HL-60/S4 treated with retinoic acid at 250 ng/mL for 4 days and 3 days (cell line): ENCODE results near the gene UEVLD.
"Not testable (repeated sequence)": the region's sequence is repeated elsewhere in the genome, so short reads cannot be mapped to it uniquely, and the experiment has no call there.

Experiments used
- in situ Hi-C: fragments of 300-500 bp; cut with MboI; formaldehyde crosslinking; loops from 2 replicates; pipeline ENCODE4 v1.7.0; 2022; ENCODE audit warnings: low sequenced_read_pairs

UEVLD gene

DNA sequence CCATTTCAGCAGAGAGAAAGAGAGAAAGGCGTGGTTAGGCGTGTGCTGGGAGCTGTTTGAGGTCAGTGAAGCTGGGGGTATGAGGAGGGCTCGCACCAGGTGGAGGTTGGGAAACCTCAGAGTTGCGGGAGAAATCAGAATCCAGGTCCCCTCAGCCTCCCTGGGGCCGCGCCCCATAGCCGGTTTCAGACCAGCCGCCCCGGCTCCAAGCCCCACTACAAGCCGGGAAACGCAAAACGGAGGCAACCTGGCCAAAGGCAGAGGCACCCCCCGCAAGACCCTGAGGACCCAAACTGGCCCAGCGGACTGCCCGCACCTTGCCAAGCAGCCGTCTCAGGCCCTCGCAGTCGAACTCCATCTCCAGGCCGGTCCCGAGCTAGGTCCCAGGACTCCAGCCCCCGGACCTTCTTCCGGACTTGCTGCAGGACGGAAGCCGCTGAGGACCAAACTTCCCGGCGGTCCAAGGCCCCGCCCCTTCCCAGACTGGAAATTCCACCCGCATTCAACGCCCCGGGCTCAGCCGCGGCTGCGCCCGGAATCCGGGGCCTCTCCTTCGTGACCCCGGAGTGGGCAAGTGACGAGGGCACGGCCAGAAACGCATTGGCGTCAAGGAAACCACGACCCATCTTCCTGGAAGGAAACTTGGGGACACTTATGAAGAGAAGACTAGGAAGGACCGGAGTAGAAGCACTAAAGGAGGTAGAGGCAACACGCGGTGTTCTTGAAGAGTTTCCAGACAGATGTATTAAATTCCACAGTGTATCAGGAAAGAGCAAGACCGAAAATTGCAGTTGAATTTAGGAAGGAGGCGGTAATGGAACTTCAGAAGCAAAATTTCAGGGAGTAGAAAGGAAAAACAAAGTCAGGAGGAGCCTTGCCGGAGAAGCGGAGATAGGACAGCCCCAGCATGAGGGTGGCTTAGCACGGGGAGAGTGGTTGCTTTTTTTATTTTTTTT lies at the start of gene UEVLD:
TSS of gene UEVLD (minus strand) at position 438 of the 956 bp plus-strand sequence. CDS start at position 358, 80 bp downstream.
- in situ Hi-C loops = no loop called here

DNA sequence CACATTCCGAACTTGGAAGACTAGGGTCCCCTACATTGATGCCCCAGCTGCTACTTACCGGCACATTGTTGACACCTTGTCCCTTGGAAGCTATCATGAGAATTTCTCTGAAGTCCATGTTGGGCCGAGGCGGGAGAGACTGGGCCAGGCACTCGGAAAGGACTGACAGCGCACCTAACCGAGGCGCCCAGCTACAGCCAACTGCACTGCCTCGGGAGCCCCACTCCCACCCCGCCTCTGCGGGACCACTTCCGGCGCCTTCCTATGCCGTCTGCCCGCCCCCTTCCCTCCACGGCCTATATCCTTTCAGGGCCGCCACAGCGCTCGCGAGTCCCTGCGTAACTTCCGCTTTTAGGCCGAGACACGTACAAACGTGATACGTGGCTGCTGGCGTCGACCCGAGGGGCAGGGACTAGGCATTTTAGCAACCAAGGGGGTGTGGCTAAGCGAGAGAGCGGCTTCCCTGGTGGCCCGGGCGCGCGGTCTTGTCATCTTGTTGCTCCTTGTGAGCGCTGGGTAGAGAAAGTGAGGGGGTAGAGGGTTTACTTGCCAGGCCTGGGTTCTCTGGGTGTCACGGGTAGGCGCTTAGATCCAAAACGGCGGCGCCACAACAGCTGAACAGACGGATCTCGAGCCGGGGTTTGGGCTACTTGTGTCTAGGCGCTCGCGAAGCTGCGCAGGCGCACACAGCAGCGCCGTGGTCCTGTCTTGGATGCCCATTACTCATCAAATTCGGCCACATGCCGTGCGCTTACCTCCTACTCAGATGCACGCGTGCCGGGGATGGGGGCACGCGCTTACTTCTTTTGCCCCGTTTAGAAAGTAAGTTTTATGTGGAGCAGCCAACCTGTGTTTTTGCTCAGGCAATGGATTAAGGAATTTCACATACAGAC lies 45.9 kb upstream of the UEVLD start, which contains the start of gene SPTY2D1:
TSS of gene SPTY2D1 (minus strand) at position 203 of the 893 bp plus-strand sequence. CDS start at position 118, 85 bp downstream.
- in situ Hi-C loops = no loop called here

DNA sequence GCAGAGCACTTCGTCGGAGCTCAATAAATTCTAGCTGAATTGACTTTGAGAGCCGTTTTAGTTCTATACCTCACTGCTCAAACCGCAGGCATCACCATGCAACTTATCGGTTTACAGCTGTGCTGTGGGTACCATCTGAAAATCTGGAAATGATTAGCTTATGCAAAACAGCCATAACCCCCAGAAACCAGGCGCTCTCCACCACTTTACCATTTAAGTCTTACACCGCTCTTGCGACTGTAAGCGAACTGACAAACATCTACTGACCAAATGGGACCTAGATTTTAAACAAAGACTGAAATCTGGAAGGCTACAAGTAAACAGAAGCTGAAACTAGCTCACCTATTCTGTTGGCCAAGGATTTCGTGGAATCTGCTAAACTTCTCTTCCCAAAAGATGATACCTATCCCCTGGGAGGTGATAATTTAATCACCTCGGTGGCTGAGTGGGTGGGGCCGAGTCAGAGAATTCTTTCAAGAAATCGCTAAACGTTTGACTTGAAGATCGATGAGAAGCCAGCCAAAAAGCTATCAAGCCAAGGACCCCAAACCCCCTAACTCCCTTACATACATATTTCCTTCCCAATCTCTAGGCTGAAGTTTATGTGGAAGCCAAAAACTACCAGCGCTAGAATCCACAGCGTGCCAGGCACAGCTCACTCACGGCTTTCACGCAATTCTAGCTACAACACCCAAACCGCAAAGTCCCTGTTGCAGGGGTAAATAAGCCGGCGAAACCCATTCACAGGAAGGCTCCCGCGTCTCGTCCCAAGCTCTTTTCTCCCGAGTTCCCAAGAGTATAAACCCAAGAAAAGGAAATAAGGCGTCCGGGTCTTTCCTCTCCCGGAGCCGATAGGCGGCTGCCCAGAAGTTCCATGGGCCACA lies 45.0 kb upstream of the UEVLD start:
- in situ Hi-C loops = no loop called here

DNA sequence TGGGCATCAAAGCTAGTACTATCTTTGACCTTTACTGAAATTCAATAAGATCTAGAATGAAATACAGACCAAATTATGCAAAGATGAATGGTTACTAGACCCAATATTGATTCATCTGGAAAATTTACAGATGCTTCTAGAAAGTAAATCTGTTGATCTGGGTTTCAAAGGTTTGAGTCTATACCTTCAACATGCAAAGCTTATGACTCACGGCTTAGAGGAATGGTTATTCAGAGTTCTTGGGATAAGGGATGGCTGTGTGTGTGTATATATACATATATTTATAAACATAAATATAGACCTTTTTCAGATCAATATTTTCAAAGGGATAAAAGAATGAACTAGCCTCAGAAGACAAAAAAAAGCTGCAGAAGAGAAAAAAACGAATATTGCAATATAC lies 44.3 kb upstream of the UEVLD start:
- in situ Hi-C loops = no loop called here

DNA sequence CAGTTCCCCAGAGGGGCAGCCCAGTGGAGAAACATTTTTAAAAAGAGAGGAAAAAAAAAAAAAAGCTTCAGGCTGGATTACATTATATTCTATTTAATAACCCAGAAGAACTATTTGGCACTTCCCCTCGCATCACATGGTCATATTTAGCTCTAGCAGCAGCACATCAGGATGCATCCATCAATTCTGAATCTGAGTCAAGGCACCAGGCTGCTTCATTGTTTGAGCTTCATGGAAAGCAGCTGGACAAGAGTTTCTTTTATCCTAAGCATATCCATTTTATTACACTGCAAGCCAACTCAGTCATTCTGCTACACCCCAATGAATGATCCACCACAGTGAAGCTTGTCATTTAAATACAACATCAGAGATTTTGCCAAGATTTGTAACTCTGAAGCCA lies 35.6 kb upstream of the UEVLD start:
- in situ Hi-C loops = no loop called here

DNA sequence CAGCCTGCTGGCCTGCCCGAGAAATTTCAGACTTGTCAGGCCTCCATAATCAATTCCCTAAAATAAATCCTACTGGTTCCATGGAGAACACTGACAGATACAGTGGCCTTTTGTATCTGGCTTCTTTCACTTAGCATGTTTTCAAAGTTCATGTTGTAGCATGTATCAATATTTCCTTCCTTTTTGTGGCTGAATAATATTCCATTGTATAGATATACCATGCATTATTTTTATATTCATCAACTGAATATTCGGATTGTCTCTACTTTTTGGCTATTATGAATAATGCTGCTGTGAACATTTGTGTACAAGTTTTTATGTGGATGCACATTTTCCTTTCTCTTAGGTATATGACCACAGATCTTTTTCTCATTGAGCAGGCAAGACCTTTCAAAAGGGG lies 35.2 kb upstream of the UEVLD start:
- in situ Hi-C loops = no loop called here

DNA sequence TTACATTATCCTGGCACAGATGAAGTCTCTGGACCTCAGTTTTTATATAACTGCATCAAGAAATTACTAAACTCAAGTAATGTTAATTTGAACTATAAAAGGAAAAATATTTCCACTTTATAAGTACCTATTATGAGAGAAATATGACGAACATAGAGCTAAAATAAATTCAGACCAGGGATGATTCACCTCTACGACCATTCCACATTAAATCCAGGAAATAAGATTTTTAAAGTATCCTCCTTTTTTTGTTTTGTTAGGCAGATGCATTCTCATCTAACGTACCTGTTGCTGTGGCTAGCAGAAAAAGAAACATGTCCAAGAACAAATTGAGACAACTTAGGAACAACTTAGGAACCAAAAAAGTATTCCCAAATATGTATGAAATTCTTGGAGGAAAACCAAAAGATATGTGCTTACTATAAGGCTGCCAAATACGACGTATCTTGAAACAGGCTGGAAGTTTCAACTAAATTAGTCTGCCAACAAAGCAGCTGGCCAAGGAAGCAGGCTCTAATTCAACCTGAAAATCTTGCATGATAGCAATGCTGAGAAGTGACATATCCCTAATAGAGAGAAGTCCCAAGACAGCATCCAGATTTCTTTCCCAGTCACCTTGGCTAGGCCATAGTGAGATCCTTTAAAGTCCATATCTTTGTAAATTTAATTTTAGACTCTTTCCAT lies 29.9 kb upstream of the UEVLD start:
- in situ Hi-C loops = no loop called here

DNA sequence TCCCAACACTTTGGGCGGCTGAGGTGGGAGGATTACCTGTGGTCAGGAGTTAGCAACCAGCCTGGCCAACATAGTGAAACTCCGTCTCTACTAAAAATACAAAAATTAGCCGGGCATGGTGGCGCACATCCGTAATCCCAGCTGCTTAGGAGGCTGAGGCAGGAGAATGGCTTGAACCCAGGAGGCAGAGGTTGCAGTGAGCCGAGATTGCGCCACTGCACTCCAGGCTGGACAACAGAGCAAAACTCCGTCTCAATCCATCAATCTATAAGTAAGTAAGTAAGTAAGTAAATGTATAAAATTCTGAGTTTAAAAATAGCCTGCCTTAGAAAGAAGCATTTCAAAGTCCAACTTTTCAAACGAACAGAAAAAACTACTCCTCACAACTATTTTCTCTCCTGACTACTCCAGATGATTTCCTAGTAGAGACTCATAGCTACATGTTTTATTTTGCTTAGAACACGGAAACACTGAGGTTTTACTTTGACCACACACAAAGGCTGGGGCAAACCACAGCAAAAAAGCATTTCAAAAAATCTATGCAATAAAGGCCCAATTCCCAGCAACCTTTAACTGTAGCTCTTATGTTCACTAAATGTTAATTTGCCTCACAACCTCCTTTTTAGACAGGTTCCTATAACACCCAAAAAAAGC lies 29.3 kb upstream of the UEVLD start:
- in situ Hi-C loops = no loop called here

DNA sequence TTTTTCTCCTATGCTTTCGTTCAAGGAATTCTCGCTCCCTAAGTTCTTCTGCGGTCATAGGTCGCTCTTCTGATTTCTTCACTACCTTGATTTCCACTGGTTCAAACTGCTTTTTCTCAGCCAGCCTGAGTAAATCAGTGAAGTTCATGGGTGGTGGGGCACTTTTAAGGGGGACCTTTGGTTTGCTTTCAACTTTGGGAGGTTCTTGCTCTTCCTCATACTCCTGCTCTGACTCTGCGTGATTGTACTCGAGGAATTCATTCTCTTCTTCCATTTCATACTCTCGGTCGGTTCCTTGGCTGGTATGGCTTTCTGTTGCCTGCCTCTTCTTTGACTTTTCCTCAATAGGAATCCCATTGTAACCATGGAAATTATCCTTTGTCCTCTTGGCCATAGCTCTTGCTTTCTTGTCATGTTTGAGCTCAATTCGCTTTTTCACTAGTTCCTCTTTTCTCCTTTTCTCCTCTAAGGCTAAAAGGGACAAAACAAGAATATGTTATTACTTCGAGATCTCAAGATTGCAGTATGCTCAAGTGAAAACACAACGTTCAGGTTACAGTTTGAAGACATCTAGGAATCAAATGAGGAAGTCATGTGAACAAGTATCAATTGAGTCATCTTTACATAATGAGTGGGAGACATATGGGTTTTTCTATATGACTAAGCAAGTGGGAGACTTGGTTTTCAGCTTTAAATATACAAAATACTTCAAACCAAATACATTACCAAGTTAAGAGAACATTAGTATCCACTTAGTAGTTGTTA lies 27.3 kb upstream of the UEVLD start:
- in situ Hi-C loops = no loop called here

DNA sequence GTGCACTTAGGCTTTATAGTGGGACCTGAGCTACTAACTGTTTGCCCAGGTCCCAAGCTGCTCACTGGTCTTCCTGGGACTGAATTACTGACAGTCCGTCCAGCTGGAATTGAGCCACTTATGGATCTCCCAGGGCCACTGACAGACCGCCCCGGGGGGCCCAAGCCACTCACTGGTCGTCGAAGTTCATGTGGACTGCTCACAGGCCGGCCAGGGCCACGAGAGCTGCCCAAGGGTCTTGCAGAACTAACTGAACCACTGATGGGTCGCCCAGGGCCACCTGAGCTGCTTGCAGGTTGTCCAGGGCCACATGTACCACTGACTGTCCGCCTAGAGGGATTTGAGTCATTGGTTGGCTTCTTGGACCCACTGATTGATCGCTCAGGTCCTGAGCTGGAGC lies 26.1 kb upstream of the UEVLD start:
- in situ Hi-C loops = no loop called here

DNA sequence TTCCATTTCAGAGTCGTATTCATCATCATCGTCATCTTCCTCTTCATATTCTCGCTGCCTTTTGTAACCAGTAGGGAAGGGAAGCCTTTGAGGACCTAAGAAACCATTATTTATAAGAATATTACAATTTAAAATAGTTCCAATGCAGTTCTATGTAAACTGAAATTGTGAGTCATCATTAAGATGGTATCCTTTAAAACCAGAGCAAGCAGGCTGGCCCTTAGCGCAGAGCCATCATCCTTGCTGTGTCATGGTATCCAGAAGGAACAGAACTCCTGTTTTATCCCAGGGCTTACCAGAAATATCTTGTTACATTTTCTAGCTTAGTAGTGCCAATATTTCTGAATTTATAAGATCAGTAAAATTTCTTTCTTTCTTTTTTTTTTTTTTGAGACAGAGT lies 23.9 kb upstream of the UEVLD start:
- in situ Hi-C loops = no loop called here

DNA sequence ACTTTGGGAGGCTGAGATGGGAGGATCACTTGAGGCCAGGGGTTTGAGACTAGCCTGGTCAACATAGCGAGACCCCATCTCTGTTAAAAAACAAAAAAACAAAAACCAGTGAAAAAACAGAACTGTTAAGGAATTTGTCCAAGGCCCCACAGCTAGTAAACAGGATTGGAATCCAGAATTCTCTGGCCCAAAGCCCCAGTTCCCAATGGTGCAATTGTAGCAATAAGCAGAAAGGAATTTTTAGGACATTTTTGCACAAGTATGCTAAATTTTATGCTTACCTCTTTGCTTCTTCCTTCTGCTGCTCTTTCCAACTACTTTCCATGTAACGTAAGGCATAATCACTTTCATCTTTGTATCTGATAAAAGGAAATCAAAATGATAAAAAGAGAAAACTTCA lies 22.7 kb upstream of the UEVLD start:
- in situ Hi-C loops = no loop called here

DNA sequence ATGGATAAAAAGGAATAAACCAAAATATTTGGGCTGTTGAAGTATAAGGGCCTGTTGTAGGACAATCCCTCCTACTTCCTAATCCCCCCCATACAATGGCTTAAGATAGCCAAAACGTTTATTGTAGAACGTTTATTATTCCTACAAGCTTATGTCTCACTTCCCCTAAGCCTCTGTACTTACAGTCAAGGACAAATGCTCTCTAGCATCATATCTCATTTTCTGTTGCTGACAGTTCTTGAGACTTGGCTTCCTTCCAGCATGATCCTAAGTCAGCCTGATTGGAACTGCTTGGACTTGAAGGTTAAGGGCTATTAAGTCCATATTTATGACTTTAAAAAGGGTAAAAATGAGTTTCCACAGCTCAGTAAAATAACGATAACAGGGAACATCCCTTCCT lies 19.8 kb upstream of the UEVLD start:
- in situ Hi-C loops = no loop called here

DNA sequence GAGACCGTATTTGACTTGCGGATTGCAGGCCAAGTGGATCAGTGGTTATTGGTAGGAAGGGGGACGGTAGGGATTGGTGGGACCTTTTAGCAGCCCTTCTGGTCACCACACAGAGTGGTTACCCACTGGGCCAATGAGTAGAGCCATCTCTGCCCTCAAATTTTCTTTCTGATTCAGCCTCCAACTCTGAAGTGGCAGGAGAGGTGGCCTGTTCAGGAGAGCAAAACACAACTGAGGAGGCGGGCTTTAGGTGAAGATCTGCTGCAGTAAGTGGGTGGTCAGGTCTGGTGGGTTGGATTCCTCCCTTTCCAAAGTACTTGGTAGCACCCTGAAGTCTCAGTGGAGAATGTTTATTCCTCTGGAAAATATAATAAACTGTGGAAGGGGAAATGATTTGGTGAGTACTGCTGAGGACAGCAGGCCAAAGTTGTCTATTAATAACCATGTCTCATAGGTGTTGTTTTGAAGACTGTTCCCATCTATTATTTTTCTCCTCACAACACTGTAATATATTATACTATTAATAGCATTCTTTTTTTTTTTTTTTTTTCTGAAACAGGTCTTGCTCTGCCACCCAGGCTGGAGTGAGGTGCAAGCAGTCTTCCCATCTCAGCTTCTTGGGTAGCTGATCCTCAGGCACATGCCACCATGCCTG lies 12.5 kb upstream of the UEVLD start:
- in situ Hi-C loops = no loop called here

DNA sequence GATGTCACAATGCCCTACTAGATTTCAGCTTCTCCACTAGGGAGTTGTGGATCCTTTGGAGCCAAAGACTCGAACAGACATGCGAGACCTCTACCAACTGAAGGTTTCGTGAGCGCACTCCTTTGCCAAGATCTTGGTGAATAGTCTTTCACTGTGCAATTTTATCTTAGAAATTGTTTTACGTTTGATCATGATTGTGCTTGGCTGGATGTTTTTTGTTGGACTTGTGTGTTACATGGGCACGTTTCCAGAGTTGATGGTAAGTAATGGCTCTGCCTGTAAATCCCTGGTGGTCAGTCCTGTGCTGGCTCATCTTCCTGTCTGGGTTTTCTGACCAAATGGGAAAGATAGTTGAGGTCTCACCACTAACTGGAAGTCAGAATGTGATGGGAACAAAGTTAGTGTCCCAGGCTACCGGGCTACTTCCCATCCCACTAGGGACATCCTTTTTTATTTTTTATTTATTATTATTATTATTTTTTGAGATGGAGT lies 11.3 kb upstream of the UEVLD start, which contains the start of gene MISFA:
TSS of gene MISFA (plus strand) at position 51 of the 492 bp plus-strand sequence. CDS start at position 191, 140 bp downstream.
- in situ Hi-C loops = no loop called here

DNA sequence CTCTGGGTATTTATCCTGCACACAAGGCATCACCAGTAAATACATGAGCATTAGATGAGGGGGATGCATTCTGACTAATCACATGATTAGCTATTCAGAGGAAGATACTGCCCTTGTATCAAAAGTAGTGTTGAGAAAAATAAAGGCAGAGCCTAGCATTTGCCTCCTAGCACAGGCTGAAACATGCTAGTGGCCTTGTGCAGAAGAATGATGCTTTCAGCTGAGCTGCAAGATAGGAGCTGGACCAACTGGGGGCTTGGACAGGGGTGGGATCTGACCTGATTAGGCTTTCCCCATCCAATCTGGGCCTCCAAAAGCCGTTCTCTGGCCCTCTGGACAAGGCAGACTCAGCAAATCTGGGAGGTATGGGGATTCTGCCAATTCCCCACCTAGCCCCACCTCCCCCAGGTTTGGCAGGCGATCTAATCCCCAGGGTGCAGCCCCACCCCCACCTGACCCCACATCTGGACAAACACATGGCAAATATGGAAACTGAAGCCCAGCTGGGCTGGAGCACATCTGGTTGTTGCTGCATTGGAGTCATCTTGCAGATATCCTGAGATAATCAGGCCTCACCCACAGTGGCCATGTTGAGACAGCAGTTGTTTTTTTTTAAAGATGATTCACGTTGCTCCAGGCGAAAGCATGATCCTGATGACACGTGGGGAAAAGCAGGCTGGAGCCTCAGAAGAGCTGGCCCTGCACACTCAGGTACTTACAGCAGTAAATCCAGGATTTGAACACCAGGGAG lies 6.6 kb upstream of the UEVLD start:
- in situ Hi-C loops = no loop called here

DNA sequence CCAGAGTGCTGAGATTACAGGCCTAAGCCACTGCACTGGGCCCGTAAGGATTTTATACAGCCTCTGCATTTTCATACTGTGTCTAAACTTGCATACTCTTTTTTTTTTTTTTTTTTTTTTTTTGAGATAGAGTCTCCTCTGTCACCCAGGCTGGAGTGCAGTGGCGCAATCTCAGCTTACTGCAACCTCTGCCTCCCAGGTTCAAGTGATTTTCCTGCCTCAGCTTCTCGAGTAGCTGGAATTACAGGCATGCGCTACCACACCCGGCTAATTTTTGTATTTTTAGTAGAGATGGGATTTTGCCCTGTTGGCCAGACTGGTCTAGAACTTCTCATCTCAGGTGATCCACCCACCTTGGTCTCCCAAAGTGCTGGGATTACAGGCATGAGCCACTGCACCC lies 5.6 kb upstream of the UEVLD start:
- in situ Hi-C loops = not testable (repeated sequence)
